GM18499 (cell line): ENCODE results near the gene C2orf72.
"Not testable (repeated sequence)": the region's sequence is repeated elsewhere in the genome, so short reads cannot be mapped to it uniquely, and the experiment has no call there.

Experiments used
- ATAC-seq: cut with Tn5 transposase; IDR thresholded peaks from one replicate; pipeline ENCODE4 v1.9.1; 2021; ENCODE audit warnings: moderate number of reproducible peaks; ENCODE audit not compliant: insufficient read depth, unreplicated experiment

Gene C2orf72

DNA sequence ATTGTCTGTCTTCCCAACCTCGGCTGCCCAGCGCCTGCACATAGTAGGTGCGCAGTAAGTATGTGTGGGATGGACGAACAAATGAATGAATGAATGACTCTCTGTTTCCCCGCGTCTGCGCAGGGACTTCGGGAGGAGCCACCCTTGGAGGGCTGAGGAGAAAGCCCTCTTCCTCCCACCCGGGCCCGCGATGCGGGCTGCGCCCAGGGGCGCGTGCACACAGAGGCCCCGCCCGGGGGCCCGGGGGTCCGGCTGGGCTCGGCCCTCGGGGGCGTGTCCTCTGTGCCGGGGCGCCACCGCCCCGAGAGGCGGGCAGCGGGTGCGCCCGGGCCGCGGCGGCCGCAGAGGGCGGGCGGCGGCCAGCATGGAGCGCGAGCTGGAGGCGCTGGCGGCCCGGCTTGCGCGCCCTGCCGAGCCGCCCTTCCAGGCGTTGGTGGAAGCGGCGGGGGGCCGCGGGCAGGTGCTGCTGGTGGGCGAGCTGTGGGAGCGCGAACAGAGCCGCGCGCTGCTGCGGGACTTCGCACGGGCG, at the start of gene C2orf72:
C2orf72 (plus strand) TSS at position 322 of the 529 bp plus-strand sequence; CDS start at position 365, 43 bp downstream.
- no peak for ATAC-seq

DNA sequence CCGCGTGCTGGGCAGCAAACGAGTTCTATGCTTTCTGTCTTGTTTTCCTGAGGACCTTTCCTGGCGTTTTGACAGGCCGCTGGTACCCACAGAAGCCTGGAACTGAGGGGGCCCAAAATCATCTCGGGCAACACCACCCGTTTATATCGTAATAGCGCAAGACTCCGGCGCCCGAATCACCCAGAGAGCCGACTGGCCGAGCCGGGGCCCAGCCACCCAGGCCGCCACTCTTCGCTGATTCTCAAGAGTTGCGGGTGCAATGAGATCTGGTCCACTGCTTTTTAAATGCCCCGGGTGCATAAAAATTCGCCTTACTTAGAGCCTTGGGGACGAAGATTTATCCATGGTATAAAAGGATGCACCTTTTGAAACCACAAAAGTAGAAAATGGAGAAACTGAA, 47.6 kb upstream of the C2orf72 start:
- no peak for ATAC-seq

DNA sequence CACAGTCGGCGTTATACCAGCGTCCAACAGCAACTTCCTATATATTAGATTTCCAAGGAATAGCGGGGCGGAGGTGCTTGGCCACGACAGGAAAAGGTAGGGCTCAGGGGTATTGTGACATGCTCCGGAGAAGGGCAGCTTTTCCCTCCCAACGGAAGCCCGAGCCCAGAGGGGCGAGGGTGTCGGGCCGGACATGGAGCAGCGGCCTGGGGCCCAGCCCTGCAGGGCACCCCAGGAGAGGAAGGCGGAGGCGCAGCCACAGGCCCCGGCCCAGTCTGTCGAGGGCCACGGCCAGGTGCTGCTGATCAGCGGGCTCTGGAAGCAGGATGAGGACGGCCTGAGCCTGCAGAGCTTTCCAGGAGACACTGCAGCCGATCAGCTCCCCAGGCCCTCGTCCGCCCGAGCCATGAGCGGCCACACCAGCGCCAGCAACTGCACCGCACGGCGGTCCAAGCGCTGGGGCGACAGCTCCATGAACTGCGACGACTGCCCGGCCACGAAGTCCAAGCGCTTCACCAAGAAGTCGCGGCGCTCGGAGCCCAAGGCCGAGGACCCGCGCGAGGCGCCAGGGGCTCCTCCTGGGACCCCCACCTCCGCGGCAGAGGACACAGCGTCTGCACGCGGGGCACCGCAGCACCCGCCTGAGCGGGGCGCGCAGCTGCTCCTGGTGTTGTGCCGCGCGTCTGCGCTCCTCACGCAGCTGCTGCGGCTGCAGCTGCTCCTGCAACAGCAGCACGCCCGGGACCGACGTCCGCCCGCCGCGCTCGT, 47.0 kb upstream of the C2orf72 start:
- ATAC-seq, result no peak

DNA sequence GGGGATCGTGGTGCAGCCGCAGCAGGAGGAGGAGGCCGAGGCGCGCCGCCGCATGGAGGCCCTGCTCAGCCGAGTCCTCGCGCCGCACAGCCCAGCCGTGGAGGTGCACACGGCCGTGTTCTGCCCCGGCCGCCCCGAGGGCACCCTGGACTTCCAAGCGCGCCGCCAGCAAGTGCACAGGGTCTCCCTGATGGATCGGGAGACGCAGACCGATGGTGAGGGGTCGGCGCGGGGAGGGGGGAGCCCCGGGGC, 46.5 kb upstream of the C2orf72 start:
- ATAC-seq, result no peak

DNA sequence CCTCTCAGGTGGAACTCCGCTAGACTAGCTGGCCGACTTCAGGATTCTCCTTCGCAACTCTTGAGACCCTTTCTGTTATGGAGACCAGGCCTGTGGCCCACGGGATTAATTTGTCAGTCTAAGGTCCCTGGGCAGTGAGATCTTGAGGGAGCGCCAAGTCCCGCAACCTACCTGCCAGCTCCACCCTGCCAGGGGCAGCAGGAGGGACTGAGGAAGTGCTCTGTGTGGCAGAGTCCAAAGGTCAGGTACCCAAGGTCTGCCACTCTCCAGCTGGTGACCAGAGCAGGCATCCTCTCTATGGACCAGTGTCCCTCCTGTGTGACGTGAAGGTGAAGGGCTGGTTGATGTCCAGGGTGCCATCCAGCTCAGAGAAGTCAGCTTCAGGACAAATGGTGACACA, 45.7 kb upstream of the C2orf72 start:
- ATAC-seq, result no peak

DNA sequence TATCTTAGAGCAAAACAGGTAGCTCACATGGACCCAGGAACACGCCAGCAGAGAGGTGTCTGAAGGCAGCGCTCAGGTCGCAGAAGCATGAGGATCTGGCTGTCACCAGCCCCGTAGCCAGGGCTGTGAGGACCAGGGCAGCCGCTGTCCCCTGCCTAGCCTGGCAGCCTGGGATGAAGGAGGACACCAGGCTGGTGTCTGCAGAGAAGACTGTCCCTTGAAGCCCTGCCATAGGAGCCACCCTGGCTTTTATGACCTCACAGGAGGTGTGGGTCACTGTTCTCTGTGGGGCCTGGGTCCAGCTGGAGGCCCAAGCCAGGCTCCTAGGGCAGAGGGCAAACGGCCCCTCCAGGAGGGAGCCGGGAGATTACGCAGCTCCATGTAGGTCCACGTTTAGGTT, 41.5 kb upstream of the C2orf72 start, which contains the start of gene SPATA3:
SPATA3 (plus strand) TSS at position 301 of the 400 bp plus-strand sequence. CDS start 113 bp downstream, outside the sequence.
- no peak for ATAC-seq

DNA sequence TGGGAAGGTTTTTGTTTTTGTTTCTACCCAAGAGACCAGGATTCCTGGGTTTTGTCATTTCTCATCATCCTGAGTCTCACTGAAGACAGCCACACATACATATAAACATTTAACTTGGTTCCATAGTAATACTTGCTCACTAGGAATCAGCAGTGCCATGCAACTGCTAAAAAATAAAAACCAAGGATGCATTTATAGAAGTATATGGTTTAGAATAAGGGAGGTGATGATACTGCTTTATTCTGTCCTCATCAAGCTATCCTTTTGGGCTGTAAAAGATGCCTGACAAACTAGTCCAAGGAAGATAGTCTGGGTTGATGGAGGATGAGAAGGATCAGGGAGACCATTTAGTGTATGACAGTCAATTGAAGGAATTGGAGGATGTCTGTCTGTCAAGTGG, 40.7 kb upstream of the C2orf72 start:
- no peak for ATAC-seq

DNA sequence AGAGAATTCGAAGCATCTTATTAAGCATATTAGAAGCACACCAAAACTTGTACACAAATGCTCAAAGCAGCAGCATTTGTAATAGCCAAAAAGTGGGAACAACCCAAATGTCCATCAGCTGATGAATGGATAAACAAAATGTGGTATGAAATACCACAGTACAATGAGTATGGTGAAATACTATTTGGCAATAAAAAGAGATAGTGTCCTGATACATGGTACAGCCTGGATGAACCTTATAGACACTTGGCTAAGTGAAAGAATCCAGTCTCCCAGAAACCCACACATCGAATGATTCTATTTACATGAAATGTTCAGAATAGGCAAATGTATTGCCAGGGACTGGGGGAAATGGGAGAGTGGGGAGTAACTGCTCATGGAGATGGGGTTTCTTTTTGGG, 38.4 kb upstream of the C2orf72 start:
- no peak for ATAC-seq

DNA sequence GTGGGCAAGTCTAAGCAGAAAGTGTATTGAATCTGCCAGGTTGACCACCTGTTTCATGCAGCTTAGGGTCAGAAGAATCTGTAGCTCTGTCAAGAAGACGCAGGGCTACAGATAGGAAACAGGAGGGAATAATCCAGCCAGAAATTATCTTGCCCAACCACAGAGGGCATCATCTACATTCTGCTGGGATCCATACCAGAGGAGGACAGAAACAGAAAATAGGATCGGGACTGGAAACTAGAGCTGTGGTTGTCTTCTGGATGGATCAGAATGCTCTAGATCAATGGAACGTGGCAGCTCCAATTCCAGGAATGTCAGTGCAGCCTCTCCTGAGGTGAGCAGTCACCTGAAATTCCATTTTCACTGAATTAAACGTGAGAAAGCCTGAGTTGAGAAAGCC, 37.8 kb upstream of the C2orf72 start:
- no peak for ATAC-seq

DNA sequence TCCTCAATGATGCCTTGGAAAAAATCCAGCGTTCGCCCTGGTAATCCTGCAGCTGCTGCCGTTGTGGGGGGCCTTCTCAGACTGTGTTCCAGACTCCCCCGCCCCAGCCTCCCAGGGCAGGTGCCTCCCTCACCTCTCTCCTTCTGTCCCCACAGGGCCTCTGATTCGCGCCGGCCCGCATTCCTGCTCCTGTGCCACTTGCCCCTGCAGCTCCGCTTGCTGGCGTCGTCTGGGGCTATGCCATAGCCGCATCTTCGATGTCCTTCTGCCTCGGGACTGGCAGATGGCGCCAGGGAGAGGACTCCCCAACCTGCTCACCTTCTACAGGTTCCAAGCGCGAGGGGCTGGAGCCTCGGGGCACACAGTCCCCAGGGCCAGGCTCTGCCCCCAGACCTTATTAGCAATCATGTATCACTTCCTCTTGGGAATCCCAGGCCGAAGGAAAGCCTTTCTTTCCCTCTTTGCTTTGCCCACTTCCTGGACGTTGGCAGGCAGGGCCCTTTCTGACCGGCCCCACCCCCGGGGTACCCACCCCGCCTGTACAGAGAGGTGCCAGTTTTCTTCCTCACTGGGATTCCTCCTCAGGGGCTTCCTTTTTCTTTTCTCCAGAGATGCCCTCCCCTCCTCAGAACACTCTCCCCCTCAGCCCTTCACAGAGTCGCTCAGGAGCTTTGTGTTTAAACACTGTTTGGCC, 37.0 kb upstream of the C2orf72 start:
- ATAC-seq, result no peak

DNA sequence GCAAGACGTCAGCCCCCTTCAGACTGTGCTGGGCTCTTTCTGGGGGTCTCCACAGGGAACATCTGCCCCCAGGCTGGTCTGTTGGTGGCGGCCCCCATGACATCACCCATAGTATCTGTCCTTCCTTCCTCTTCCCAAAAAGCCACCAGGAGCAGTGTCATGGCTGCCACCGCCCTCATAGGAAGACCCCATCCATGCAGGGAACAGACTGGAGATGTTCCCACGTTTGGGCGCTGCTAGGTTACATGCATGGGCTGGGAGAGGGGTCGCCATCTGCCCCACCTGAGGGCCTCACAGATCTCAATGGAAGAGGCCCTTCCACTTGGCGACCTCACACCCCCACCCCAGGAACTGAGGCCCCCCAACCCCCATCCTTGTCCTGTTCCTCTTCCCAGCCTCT, 36.3 kb upstream of the C2orf72 start:
- ATAC-seq, result no peak

DNA sequence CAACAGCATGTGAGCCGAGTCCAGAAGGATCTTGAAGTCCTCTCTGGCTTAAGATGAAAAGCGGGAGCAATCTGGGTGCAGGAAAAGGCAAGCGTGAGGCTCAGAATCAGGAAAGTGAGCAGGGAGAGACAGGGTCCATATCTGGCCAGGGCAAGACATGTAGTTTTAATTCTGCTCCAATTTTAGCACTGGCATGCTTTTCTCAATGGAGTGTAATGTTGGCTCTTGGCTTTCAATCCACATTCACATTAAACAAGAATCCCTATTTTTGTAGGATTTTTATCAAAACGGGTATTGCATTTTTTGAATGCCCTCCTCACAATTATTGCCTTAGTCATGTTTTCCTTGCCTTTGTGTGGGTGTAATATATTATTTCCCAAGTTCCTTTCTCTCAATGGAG, 35.4 kb upstream of the C2orf72 start:
- no peak for ATAC-seq

DNA sequence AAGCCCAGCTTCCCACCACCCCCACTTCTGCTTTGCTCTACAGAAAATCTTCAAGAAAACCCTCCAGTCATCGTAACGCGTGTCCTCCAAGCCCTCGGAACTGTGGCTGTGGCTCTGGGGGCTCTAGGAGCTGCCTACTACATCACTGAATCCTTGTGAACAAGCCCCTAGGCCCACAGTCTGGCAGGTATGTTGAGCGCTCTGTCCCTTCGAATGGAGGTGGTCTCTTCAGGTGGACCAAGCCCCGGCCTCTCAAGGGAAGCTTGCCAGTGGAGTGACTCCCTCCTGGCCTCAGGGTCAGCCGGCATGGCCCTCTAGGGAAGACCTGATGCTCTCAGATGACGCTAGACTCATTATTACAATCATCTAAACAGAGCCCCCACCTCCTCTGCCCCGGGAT, 34.7 kb upstream of the C2orf72 start:
- ATAC-seq, result no peak

DNA sequence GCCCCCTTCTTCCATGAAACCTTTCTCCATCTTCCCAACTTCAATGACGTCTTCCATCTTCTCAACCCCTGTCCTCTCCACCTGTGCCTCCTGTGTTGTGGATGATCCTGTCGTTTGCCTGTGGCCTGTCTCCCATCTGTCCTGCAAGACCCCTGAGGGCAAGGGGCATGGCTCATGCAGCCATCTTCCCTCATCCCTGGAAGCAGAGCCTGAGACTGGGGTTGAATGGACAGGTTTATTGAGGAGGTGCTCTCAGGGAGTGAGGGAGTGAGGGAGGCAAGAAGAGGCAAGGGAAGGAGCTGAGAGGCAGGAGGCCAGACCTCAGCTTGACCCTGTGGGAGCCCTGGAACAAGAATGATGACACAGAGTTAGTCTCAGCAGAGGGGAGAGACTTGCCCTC, 34.1 kb upstream of the C2orf72 start:
- ATAC-seq, result no peak

DNA sequence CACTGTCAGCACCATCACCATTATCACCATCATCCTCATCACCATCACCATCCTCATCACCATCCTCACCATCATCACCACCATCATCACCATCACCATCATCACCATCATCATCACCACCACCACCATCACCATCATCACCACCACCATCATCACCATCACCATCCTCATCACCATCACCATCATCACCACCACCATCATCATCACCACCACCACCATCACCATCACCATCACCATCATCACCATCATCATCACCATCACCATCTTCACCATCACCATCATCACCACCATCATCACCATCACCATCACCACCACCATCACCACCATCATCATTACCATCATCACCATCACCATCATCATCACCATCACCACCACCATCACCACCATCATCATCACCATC, 32.4 kb upstream of the C2orf72 start:
- ATAC-seq, result not testable (repeated sequence)

DNA sequence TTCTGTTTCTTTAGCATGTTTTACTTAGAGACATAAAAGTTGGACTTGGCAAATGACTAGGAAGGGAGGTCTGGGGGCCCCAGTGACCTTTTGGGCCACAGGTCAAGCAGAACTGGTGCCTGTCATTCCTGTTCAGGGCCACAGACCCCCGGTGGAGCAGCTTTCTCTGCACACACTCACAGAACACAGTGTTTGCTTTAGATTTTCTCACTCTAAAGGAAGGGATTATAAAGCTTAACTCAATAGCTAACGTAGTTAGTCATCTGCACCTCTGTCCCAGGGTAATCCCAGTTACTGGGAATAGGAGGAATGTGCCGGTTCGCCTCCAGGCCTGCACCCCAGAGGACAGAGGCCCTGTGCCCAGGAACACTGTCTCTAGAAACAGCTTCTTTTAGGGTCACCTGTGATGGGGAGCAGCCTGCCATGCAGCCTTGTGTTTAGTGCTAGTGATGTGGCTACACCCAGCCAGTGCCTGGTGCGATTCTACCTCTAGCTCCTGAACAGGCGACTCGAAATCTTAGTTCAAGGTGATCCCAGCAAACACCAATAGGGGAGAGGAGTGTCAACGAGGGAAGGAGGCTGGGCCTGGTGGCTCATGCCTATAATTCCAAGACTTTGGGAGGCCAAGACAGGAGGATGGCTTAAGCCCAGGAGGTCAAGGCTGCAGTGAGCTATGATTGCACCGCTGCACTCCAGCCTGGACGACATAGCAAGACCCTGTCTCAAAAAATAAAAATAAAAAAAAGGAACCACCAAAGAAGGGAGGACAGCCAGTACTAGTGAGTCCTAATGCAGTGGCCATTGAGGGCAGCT, 29.8 kb upstream of the C2orf72 start:
- no peak for ATAC-seq

DNA sequence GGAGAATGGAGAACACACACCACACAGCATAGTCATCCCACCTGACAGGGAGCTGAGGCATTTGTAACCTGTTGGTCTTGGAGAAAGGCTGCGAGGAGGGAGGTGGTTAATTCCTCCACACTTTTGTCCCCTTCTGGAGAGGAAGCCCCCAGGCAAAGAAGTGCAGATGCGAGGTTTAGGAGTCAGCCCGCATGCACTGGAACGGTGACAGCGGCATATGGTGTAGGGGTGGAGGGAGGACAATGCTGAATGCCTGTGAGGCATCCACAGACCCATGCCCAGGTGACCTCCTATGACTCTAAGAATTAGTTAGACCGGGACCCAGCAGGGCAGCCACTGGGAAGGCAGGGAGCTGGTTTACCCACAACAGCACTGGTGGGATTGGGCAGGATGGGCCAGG, 29.2 kb upstream of the C2orf72 start:
- ATAC-seq, result no peak

DNA sequence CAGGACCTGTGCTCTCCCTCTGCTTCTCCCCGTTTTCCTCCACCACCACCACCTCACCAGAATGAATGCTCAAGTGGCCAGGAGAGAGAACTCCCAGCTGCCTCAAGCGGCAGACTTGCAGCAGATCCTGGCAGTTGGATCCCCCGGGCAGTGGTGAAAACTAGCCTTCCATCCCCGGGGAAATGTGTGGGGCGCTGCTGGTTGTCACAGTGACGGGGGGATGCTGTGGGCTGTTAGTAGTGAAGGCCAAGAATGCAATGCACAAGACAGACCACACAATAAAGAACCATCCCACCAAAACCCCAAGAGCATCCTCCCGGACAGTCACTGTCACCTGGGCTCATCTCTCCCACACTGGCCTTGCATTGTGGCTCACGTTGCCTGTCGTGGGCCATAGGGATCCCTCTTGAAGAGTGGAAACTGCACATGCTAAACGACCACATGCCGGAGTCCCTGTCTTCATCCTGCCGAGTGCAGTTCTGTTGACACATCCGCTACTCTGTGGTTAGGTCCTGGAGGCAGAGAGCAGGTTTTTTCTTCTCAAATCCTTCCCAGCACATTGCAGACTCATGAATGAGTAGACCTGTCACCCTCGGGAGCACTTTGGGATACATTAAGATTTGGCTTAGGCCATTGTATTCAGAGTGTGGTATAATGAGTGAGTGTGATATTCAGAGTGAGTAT, 27.9 kb upstream of the C2orf72 start:
- no peak for ATAC-seq

DNA sequence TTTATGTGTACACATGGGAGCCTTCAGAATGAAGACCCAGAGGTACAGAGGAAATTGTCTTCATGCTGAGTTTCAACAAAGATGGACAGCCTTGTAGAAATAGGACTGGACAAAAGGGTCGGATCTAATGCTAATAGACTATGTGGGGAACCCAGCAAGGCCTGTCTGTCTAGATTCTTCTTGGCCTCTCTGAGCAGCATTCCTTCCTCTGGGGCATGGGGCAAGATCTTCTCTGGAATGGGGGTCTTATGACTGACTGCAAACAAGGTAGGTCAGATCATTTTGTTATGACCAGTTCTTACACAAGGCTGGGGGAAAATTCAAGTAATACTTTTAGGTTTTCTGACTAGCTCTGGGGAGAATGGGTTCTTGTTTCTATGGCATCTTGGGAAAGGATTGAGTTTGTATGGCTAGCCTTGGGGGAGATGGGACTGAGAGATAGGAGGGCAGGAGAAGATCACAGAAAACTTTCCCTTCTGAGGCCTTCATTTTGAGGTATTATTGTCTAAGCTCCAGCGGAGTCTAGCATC, 27.1 kb upstream of the C2orf72 start:
- ATAC-seq, result no peak

DNA sequence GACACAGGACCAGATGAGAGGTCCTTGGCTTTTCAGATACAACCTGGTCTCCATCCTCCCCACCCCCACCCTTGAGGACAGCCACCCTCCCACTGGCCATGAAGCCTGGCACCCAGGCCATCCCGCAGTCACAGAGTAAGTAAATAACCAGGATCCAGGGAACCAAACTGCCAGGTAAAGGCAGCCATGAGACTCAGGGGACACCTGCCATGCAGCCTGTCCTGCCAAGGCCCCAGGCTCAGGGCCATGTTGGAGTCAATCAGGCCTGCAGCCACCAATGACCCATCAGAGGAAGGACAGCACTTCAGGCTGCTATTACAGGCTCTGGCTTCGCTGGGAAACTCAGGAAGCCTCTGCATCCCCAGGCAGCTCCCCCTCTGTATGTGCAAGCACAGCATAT, 25.8 kb upstream of the C2orf72 start:
- ATAC-seq, result no peak
